LNCAP (cell line): ENCODE results near the gene ZNF423.

Experiments
- TF ChIP-seq, protein P1 (sequence below): fragments of 450-650 bp; IDR thresholded peaks from 2 replicates; pipeline ENCODE4 v1.5.1; 2017; ENCODE audit warnings: mild to moderate bottlenecking

ZNF423 gene

DNA sequence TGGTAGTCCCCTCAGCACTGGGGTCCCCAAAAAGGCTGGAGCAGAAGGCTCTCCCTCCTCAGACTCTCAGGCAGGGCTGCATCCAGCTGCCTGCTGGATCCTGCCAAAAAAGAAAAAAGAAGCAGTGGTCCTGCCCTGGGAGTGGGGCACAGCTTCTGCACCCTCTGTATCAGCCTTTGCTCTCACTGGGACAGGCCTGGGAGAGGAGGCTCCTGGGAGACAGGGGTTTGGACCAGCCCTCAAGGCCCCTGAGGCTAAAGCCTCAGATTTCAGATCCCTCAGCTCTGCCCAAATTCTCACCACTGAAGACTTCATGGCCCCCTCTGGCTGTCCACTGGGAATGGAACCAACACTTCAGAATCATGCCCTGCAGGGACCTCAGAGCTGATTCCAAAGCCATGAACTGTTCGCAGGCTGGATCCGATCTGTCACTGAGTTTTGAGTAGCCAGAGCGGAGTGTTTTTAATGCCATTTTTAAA is 385.4 kb downstream of the ZNF423 start:
- TF ChIP-seq, protein P1, sequence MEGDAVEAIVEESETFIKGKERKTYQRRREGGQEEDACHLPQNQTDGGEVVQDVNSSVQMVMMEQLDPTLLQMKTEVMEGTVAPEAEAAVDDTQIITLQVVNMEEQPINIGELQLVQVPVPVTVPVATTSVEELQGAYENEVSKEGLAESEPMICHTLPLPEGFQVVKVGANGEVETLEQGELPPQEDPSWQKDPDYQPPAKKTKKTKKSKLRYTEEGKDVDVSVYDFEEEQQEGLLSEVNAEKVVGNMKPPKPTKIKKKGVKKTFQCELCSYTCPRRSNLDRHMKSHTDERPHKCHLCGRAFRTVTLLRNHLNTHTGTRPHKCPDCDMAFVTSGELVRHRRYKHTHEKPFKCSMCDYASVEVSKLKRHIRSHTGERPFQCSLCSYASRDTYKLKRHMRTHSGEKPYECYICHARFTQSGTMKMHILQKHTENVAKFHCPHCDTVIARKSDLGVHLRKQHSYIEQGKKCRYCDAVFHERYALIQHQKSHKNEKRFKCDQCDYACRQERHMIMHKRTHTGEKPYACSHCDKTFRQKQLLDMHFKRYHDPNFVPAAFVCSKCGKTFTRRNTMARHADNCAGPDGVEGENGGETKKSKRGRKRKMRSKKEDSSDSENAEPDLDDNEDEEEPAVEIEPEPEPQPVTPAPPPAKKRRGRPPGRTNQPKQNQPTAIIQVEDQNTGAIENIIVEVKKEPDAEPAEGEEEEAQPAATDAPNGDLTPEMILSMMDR: no peak

DNA sequence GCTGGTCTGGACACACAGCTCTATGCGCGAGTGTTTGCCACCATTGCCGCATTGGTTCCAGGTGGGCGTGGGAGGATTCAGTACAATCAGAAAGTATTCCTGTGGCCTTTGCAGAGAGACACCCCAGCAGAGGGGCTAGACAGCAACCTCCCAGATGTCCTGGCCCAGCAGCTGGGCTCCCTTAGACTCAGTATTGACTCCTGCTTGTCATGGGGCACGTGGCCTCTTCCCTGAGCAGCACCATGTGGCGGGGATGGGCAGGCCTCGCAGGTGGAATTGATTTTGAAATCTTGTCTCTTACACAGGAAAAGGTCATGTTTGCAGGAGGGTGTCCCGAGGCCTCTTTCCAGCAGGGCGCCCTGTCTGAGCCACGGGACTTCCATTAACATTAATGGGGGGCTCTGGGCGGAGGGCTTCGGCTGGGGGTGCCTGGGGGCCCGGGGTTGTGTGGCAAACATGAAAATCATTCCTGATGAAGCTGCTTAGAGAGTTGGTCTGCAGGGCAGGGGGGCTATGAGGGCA is 385.9 kb downstream of the ZNF423 start:
- TF ChIP-seq, protein P1: no peak

DNA sequence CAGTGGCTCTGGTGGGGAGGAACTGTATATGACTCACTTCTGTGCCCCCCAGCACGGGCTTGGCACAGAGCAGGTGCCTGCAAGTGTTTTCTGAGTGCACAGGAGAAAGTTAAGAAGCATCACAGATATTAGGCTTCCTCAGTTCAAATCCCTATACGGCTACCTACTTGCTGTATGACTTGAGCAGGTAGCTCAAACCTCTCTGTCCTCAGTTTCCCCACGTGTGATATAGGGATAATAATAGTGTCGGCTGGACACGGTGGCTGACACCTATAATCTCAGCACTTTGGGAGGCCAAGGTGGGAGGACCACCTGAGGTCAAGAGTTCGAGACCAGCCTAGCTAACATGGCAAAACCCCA is 386.6 kb downstream of the ZNF423 start:
- TF ChIP-seq, protein P1: no peak

DNA sequence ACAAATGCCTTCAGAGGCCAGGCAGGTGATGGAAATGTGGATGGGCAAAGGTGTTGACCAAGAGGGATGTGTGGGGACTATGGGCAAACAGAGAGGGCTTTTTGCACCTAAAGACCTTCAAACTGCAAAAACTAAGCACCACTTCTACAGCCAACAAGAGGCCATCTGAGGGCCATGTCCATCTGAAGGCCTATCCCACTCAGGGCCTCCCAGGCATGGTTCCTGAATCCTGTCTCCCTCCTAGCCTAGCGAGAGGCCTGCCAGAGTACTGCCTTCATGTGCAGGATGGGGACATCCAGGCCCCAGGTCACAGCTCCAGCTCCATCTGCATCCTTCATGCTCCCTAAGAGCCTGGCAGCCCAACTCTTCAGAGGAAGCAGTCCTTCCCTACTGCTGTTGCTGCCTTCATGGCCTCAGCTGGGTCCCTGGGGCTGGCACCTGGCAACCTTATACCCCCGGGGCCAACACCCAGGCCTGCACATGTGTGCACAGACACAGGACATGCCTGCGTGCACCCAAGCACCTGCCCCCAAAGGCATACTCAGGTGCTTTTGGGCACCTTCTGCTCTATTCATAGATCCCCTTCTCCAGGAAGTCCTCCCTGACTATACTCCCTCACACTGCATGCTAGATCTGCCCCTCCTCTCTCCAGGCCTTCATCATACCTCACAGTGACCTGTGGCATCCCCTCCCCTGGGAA is 387.2 kb downstream of the ZNF423 start:
- TF ChIP-seq, protein P1: no peak

DNA sequence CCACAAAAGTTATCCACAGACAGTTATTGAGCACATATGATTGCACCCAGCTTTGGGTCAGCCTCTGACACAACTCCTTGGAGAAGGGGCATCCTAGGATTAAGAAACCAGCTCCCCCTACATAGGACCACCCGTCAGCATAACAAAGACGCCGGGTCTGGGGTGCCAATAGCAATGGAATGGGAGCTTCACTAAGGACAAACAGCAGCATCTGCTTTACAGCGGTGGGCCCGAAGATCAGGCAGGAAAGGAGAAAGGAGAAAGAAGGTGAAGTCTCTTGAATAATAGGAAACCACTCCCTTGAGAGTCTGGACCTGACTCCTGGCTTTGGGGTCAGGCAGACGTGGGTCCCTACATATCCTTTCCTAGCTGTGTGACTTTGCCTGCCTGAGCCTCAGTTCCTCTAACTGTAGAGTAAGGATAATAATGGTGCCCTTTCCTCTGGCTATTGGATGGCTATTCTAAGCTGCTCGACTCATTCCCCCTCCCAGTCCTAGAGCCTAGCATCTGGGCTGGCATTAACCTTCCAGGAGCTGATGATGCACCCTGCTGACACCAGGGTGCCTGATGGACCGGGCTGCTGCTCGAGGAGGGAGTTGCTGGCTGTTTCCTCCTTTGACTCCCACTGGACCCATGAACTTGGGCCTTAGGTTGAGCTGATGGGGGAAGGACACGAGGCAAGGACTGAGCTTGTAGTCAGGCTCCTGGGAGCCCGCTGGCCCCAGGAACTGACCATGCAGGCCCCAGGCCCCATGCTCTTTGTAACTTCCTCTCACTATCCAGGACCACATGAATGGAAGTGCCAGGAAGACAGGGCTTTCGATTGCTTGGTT is 388.2 kb downstream of the ZNF423 start:
- TF ChIP-seq, protein P1: no peak

DNA sequence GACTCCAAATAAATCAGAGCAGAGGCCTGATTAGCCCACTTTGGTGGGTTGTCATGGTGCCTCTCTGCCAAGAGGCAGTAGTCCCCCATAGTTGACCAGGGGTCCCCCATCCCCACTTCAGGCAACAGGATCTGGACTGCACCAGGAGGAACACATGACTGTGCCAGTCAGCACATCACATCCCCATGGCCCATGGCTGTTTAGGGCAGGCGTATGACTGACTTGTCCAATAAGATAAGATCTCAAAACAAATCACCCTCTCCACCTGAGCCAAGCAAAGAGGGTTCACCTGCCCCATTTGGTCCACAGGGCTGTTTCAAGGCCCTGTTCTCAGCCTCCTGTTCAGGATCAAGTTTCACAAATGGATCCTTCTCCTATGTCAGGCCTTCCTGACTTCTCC is 389.0 kb downstream of the ZNF423 start:
- TF ChIP-seq, protein P1: no peak

DNA sequence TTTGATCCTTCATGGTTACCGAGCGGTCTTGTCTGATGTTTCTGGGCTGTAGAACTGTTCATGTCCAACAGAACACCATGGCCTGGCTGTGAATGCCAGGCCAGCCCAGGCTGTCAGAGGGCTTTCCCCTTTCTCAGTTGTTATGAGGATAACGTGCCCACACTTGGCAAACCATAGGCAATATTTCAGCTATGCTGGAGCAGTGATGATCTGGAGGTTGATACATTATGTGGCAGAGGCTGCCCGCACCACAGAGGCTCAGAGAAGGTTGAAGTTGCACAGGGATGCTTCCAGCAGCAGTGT is 389.4 kb downstream of the ZNF423 start:
- TF ChIP-seq, protein P1: no peak
